ENCODE data around the gene ULK2. TPM values are rescaled to one million over a fixed set of nuclear protein-coding genes. Genes with fewer than 3 reads are reported as not detected.

Gene ULK2
- total and polyA plus RNA-seq, 2 experiments from 2014 or later = 6.8 to 19.2 TPM

- H3K4me3 ChIP-seq = peak overlapping the region; percentile 48; the same call in 1 of the 2 replicates
- no peaks in the 10 kb centered on the region for H3K9me3 ChIP-seq (ENCODE audit: low read depth)
- H3K27ac ChIP-seq = no peak overlapping the region
- H3K79me2 ChIP-seq (ENCODE audit: insufficient read depth) = no peaks in the 10 kb centered on the region
- H2AFZ ChIP-seq = peak overlapping the region; percentile 67
- 58 to 59% methylated on average over 46 to 47 of the region's 55 CpGs for WGBS, 2 experiments (ENCODE audit: low coverage in 1 of 2, low lambda C conversion rate in 2 of 2, missing lambda C conversion rate in 2 of 2)
- H3K36me3 ChIP-seq (ENCODE audit: low read depth) = no peaks in the 10 kb centered on the region
- no peaks in the 10 kb centered on the region for H4K20me1 ChIP-seq (ENCODE audit: insufficient read depth)
- DNase-seq = peak; percentile 75
- H3K27me3 ChIP-seq (replicated peaks; ENCODE audit: insufficient read depth) = no peaks in the 10 kb centered on the region
- TF ChIP-seq EZH2 (IDR thresholded peaks at IDR 0.05; ENCODE audit: insufficient read depth, poor library complexity, severe bottlenecking) = no peak
- TF ChIP-seq EZH2phosphoT487 (IDR thresholded peaks at IDR 0.05; ENCODE audit: insufficient read depth, low read depth) = no peak
- peaks cover 17% of the 10 kb centered on the region for H3K4me1 ChIP-seq (ENCODE audit: insufficient read depth)
- H3K9me2 ChIP-seq (ENCODE audit: insufficient read depth) = no peaks in the 10 kb centered on the region
- H3F3A ChIP-seq (ENCODE audit: insufficient read depth) = peaks cover 16% of the 10 kb centered on the region; the same call in 1 of the 2 replicates
- in situ Hi-C loops (cut with MboI) = no loop called here
- H3K9ac ChIP-seq = peak overlapping the region; percentile 59; the same call in 1 of the 2 replicates
- peak overlapping the region; percentile 49 for H3K4me2 ChIP-seq (ENCODE audit: unreplicated experiment)
These were observed 143.0 kb downstream of the ULK2 start for GRCh38 chr17:19724501-19725420.

- Histone ChIP-seq H3K4me1 (ENCODE audit: insufficient read depth) (peaks cover 17% of the 10 kb centered on the region), H3K9me3 (ENCODE audit: low read depth) (no peaks in the 10 kb centered on the region), H3K4me3 (no peak overlapping the region), H3K27ac (no peak overlapping the region), H3K79me2 (ENCODE audit: insufficient read depth) (no peaks in the 10 kb centered on the region), H3K36me3 (ENCODE audit: low read depth) (no peaks in the 10 kb centered on the region), H3K9me2 (ENCODE audit: insufficient read depth) (no peaks in the 10 kb centered on the region), H3K9ac (peak overlapping the region; percentile 59; the same call in 1 of the 2 replicates), H2AFZ (peak overlapping the region; percentile 67), H4K20me1 (ENCODE audit: insufficient read depth) (no peaks in the 10 kb centered on the region), H3K27me3 (replicated peaks; ENCODE audit: insufficient read depth) (no peaks in the 10 kb centered on the region), H3K4me2 (ENCODE audit: unreplicated experiment) (peak overlapping the region; percentile 47), H3F3A (ENCODE audit: insufficient read depth) (peaks cover 16% of the 10 kb centered on the region; the same call in 1 of the 2 replicates)
- WGBS, 2 experiments (ENCODE audit: low coverage in 1 of 2, low lambda C conversion rate in 2 of 2, missing lambda C conversion rate in 2 of 2) = 89 to 100% methylated on average over 1 of the region's 1 CpG
- DNase-seq = no peak
- TF ChIP-seq EZH2phosphoT487 (IDR thresholded peaks at IDR 0.05; ENCODE audit: insufficient read depth, low read depth) (no peak), EZH2 (IDR thresholded peaks at IDR 0.05; ENCODE audit: insufficient read depth, poor library complexity, severe bottlenecking) (no peak)
- in situ Hi-C loops (cut with MboI) = no loop called here
These were observed 143.8 kb downstream of the ULK2 start for GRCh38 chr17:19723964-19724363.

Small RNA genes lying within 50 kb of the gene (small RNA-seq; reads per million reads assigned to genes)
- gene AC015726.2 (ENCODE audit: low read depth, low replicate concordance) = not detected

Other genes starting within 250 kb of the ULK2 start
- gene ALDH3A2, start 219.2 kb downstream of the ULK2 start, total RNA-seq (2014; rRNA removed; shearing (Covaris generic)) = 41.9 and 62.1 TPM in 2 replicates
- gene ALDH3A2, start 219.2 kb downstream of the ULK2 start, polyA plus RNA-seq (2016; fragmentation: Nextera tagmentation; extraction: Ambion mirVana) = 34.1 and 36.2 TPM in 2 replicates
- gene SLC47A2, start 151.4 kb downstream of the ULK2 start, total RNA-seq (2014; rRNA removed; shearing (Covaris generic)) = not detected in 2 replicates
- not detected in 2 replicates for gene SLC47A2, start 151.4 kb downstream of the ULK2 start, polyA plus RNA-seq (2016; fragmentation: Nextera tagmentation; extraction: Ambion mirVana)
- 1.2 and 22.1 TPM in 2 replicates for gene ALDH3A1, start 119.6 kb downstream of the ULK2 start, total RNA-seq (2014; rRNA removed; shearing (Covaris generic))
- gene ALDH3A1, start 119.6 kb downstream of the ULK2 start, polyA plus RNA-seq (2016; fragmentation: Nextera tagmentation; extraction: Ambion mirVana) = 0.55 TPM in 1 of 2 replicates, not detected in the other
- gene AKAP10, start 109.9 kb upstream of the ULK2 start, total RNA-seq (2014; rRNA removed; shearing (Covaris generic)) = 24.8 and 26.5 TPM in 2 replicates
- gene AKAP10, start 109.9 kb upstream of the ULK2 start, polyA plus RNA-seq (2016; fragmentation: Nextera tagmentation; extraction: Ambion mirVana) = 18.0 and 18.7 TPM in 2 replicates
- 1.3 and 4.2 TPM in 2 replicates for gene SPECC1, start 141.4 kb upstream of the ULK2 start, total RNA-seq (2014; rRNA removed; shearing (Covaris generic))
- gene SPECC1, start 141.4 kb upstream of the ULK2 start, polyA plus RNA-seq (2016; fragmentation: Nextera tagmentation; extraction: Ambion mirVana) = 1.5 and 1.9 TPM in 2 replicates